GM12892 (cell line): ENCODE measurements around the gene CTBP2.

Experiments
- DNase-seq: peaks from one replicate; pipeline ENCODE4 v3.0.0; 2011; ENCODE audit not compliant: insufficient read length
- FAIRE-seq: peaks from 2 replicates; lab custom pipeline; 2011; peaks lifted over from hg19 to GRCh38; lab: Jason Lieb, UNC
- POLR2A ChIP-seq: IDR thresholded peaks from 2 replicates; pipeline ENCODE4 v1.6.1; 2011; ENCODE audit warnings: low read depth, low read length, control low read depth
- POLR2AphosphoS5 ChIP-seq: IDR thresholded peaks from 2 replicates; pipeline ENCODE4 v1.6.1; 2011; ENCODE audit warnings: low read depth, low read length, control low read depth
- TAF1 ChIP-seq: IDR thresholded peaks from 2 replicates; pipeline ENCODE4 v1.6.1; 2011; ENCODE audit warnings: low read depth, mild to moderate bottlenecking, control low read depth, low read length, borderline replicate concordance

CTBP2 gene

DNA sequence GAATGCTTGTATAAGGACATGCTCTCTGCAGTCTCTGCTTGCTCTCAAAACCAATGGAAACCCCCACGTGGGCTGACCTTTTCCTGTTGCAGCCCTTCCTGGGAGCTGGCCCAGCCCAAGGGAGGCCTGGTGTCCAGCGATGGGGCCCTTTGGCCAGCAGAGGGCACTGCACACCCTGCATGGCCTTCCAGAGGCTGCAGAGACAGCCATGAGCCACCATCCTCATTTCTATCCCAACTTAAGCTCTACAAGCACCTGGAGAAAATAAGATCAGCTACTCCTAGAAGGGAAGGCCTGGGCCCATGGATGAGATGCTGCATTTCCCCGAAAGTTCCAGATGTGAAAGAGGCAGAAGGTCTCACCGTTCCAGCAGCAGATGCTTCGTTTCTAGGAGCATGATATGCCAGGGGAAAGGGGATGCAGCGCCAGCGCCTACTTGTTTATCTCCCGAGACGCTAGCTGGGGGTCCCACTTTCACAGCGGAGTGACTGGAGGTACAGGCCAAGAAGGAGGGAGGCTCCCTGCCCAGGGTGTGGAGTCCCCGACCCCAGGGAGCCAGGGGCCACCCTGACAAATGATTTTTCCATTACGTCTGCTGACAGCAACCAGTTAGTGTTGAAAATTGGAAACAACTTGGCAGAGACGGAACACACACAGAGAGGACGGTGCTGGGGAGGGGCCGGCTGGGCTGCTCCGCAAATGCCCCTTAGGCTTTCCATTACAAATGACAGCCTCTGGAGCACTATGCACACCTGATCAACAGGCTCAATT lies 112.1 kb downstream of the CTBP2 start:
- TF ChIP-seq POLR2AphosphoS5 = no peak
- peak; percentile 77 for DNase-seq
- peak; percentile 90 for FAIRE-seq

DNA sequence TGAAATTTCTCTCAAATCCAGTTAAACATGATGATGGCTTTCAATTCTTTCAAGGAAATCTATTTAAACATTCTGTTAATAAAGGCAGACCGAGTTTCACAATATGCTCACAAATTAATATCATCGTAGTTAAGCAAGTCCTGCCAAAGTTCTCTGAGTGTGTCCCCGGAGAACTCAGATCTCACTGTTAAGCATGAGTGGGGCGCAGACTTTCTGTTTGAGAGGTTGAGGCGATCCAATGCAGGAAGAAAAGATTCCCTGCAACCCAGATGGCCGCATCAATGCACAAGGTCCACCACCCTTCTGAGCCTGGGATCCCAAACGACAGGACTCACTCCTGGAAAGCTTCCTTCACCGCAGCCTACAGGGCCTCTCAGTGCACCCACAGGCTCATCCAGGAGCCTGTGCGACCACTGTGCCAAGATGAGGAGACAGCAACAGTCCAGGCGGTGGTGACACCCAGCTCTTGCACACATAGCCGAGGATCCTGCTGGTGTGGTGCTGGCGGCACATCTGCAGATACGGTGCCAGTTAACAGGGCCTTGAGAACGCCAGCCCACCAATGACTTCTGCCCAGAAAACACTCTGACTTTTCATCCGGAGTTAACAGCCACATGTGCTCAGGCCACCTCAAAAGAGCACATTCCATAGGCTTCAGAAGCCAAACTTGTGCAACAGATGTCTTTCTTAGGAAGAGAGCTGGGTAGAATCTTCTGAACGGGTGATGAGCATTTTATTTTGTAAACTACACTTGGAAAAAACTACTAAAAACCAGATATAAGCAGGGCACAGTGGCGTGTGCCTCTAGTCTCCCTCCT lies 116.3 kb downstream of the CTBP2 start:
- TF ChIP-seq POLR2A (no peak), POLR2AphosphoS5 (no peak), TAF1 (no peak)
- DNase-seq = no peak
- no peak for FAIRE-seq

DNA sequence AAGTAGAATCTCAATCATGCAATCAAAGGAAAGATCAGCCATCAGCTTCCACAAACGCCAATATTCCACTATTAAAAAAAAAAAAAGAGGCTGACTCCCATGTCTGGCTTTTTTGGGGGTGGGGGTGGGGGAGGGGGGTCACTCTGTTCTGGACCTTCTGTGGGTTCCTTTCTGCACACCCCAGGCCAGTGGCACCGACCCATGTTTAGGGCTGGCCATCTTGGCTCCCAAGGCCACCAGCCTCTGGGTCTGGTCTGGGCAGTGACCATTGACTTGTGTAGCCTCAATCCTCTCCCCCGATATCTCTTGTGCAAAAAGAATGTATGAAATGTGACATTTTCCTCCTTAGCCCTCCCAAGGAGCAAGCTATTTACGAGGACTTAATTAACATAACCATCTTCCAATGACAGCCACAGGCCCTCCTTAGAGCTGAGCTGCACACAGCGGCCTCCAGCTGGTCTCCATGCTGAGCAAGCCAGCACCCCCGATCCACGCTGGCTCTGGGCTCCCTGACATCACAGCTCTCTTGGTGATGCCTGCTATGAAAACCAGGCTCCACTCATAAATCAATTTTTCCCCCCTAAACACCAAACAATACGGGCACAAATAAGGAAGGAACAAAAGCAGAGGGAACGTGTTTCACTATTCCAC lies 118.4 kb downstream of the CTBP2 start:
- TF ChIP-seq TAF1 = no peak
- TF ChIP-seq POLR2AphosphoS5 = no peak
- no peak for TF ChIP-seq POLR2A
- FAIRE-seq (no peak), DNase-seq (no peak)

GRCh38 chr10:125039354-125039769 lies 121.0 kb downstream of the CTBP2 start:
- DNase-seq (no peak), FAIRE-seq (no peak)
- TF ChIP-seq TAF1 (no peak), POLR2A (no peak), POLR2AphosphoS5 (no peak)

DNA sequence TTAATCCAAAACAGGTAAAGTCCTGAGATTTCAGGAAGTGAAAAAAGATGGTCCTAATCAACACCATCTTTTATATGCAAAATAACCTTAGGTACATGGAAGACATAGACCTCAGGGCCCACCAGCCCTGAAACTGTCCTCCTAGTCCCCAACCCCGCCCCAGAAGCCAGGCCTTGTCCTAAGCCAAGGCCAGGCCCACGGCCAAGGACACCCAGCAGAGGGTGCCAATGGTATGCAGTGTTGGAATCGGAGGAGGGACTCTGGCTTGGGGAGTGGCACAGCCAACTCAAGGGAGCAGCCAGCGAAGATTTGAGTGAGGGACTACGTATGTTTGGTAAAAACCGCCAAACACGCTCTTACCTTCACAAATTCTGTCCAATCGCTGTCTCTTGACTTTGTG lies 121.7 kb downstream of the CTBP2 start:
- FAIRE-seq = peak; percentile 51
- no peak for DNase-seq
- TF ChIP-seq POLR2A (no peak), TAF1 (no peak), POLR2AphosphoS5 (no peak)

DNA sequence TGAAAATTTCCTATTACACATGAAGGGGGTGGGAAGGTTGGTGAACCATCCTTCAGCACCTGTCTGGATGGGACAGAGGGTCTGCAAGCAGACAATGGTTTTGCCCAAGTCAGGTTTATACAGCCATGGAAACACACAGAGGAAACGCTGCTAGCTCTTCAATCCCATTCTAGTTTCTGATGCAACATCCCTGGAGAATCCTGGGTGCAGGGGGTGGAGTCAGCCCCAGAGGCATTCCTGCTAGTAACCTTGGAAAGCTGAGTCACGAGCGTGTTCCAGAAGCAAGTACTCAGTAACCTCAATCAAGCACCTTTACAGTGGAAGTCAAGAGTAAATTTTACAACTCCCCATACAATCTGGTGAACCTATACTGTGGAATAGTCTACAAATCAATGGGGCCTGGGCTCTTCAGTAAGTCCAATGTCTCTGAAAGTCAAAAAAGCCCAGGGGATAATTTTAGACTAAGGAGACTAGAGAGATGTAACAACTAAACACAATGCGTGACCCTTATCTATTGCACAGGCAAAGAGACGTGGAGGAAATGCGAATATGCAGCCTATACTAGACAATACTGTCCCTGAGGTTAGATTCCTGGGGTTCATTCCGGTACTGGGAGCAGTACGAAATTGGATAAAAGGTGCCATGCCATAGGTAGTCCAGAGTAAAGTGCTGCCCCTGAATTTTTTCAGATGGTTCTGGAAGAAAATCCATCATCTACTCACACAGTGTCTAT lies 123.1 kb downstream of the CTBP2 start:
- no peak for FAIRE-seq
- no peak for DNase-seq
- TF ChIP-seq POLR2A = no peak

- FAIRE-seq = no peak
- DNase-seq = no peak
- TF ChIP-seq TAF1 (no peak), POLR2A (no peak), POLR2AphosphoS5 (no peak)
These were observed 124.6 kb downstream of the CTBP2 start for GRCh38 chr10:125035588-125036295.

GRCh38 chr10:125035136-125035535 lies 125.2 kb downstream of the CTBP2 start:
- no peak for DNase-seq

GRCh38 chr10:125034675-125035074 lies 125.7 kb downstream of the CTBP2 start:
- no peak for DNase-seq
- TF ChIP-seq POLR2A (no peak), POLR2AphosphoS5 (no peak), TAF1 (no peak)
- no peak for FAIRE-seq

More at GRCh38 chr10:125035136-125035535, 125.2 kb downstream of the CTBP2 start:
- no peak for FAIRE-seq
- TF ChIP-seq POLR2AphosphoS5 = no peak
- no peak for TF ChIP-seq POLR2A
- no peak for TF ChIP-seq TAF1

DNA sequence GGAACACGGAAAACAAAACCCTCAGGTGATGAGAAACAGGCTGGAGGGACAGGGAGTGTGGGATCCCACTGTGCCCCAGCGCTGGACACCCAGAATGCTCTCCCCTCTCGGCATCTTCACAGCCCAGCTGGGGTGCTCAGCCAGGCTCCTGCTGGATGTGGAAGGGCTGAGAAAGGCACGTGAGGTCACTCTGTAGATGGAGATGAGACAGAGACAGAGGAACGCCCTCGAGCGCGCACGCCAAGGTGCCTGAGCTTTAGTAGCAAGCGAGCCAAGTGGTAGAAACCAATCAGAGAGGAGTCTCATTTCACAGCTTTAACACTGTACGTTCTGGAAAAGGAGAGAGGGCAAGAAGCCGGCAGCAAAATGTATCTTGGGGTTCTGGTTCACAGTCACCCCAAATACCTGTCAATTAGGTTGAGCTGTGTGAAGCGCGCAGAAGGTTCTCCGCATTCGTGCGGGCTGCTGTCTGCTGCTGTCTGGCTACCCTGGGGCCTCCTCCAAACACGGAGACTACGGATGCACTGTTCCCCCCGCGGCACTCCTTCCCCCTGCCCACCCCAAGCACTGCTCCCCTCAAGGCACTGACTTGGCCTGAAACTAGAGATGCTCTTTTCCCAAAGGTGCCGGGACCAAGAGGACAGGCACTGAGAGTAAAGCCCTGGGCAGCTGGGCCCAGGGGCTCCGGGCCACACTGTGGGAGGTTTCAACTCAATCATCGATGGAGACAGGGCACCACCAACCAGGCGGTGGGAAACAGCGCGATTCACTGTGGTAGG lies 127.0 kb downstream of the CTBP2 start:
- FAIRE-seq (no peak), DNase-seq (no peak)
- TF ChIP-seq POLR2AphosphoS5 = no peak
